DMS 273 treated with DMSO at 0.1 percent for 48 hours (cell line): ENCODE measurements around the gene DSCAML1.
"Not testable (repeated sequence)": the region's sequence is repeated elsewhere in the genome, so short reads cannot be mapped to it uniquely, and the experiment has no call there.

Source experiments
- DNase-seq: peaks from one replicate; lab custom pipeline; 2025; lab: John Stamatoyannopoulos, UW

DSCAML1 gene

DNA sequence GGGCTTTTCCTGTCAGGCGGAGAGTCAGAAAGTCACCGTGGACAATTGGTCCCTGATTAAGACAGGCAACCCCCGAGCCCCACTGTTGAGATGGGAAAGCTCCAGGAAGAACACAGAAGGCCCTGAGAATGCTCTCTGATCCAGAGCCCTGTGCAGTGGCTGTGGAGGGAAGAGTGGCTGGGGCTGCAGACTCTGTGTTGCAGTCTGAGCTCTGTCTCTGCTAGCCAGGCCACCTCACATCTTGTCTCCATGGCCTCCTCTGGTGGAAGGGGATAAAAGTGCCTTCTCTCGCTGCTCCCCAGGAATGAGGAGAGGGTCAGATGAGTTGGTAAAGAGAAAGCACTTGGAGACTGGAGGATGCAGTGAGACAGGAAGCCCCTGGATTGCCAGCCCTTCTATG is 328.1 kb downstream of the DSCAML1 start:
- no peak for DNase-seq

DNA sequence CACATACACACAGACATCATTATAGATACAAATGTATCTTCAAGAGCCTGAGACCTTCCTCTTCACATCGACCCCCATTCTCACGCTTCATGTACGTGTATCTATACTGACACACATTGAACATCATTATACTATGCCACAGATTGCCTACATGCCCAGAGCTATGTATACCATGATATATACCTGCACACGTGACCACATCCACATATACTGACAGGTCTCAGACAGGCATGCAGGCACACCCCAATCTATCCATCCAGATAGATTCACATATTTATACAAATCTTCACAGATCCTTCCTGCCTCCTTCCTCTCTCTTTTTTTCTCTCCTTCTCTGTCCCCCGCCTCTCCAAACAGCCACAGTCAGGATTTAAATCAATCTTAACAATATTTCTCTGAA is 329.2 kb downstream of the DSCAML1 start:
- no peak for DNase-seq

DNA sequence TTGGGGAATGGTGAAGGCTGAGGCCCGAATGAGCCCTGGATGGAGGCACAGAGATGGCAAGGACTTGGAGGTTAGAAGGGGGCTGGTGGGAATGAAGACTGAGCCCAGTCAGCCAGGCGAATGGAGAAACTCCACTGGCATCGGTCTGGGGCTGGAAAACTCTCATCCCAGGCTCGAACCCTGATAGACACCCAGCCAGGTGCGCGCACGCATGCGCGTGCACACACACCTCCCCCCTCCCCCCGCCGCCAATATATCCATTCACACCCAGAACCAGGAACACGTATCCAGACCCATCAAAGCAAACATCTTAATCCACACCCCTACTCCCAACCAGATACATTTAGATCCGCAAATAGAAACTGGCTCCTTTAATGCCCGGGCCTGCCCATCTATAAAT is 330.1 kb downstream of the DSCAML1 start:
- DNase-seq, result no peak

- no peak for DNase-seq
These were observed 331.6 kb downstream of the DSCAML1 start for GRCh38 chr11:117465236-117465997.

GRCh38 chr11:117464778-117465177 is 332.2 kb downstream of the DSCAML1 start:
- no peak for DNase-seq

- no peak for DNase-seq
These were observed 334.2 kb downstream of the DSCAML1 start for GRCh38 chr11:117462864-117463247.

DNA sequence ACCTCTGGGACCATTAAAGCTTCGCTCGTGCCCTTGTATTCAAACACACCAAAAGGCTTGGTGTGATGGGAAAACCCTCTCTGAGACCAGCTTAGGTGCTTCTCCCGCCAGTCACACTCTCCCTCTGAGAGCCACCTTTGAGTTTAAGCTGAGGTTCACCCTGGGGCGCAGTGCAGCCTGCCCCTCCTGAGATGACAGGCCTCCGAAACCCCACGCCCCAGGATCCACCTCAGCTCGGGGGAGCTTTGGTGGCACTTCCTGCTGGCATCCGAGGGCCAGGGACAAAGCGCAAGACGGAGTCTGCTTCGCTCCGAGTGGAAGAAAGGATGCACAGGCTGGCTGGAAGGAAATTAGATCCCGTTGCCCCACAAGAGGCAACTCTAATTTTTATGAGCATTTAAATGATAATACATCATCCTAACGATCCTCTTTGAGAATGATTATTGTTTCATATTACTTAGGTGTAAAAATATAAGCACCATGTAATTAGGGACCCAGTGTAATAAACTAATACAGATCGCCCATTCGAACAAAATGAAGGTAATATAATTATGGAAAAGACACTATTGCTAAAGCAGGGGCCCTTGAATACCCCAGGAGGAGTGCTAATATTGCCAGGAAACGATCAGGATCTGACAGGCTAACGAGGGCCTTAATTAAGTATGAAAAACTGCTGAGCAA is 334.7 kb downstream of the DSCAML1 start:
- DNase-seq, result no peak

DNA sequence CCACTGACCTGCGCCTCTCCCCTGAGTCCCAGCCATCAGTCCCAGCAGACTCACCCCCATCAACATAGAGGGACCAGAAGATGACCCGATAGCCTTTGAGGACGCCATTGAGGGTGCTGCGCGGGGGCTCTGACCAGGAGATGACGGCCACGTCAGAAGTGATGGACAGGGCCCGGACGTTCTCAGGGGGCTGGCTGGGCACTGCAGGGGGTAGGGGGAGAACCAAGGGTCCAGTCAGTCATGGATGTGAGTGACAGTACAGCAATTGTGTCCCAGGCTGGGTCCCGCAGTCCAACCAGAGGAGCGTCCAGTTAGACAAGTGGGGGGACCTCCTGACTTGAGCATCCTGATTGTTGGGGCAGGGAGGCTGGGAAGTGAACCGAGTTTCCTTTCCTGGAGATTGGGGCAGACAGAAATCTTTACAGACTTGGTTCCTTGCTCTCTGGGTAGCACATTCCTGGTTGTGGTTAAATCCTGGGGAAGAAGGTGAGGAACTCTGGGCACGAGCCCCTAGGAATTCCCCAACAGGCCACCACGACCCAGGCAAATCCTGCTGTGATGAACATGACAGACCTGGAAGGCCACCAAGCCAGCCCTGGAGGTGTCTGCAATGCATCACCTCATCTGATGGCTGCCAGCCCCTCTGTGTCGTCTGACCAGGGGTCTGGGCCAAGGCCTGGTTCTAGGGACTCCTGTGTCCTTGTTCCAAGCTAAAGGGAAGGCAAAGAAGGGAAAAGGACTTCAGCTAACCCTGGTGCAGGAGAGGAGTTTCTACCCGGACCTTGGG is 335.4 kb downstream of the DSCAML1 start:
- DNase-seq, result no peak

GRCh38 chr11:117459979-117460300 is 337.1 kb downstream of the DSCAML1 start:
- no peak for DNase-seq

GRCh38 chr11:117459123-117459978 is 337.7 kb downstream of the DSCAML1 start:
- DNase-seq, result no peak

DNA sequence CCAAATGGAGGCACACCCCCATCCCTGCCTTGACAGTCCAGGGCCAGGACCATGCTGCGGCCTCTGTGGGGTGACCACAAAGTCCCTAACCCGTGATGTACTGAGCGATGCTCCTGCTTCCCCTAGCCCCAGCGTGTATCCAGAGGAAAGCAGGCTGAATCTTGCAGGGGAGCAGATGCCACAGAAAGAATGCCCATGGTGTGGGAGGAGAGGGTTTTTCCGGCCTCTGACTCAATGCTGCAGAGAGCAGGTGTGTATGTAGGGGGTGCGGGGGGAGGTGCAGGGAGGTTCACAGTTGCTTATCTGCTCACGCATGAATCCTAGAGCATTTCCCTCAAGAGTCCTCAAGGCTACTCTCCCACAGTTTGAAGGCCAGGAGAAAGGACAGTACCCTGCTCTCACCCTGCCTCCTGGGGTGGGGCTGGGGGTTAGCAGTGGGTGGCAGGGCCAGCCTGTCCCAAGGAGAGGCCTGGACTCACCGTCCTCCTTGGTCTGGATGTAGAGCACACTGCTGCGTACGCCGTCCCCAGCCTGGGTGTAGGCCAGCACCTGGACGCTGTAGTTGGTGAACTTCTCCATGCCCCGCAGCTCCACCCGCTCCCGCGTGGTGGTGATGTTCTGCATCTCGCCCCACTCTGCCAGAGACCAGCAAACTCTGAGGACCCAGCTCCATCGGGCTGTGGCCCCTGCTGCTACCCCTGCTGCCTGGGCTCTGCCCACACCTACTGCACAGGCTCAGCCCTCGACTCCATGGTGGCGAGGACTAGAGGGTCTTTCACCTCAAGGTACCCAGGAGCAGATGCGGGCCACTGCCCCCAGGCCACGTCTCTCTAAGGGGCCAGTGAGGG is 338.5 kb downstream of the DSCAML1 start:
- DNase-seq, result no peak

- DNase-seq, result no peak
These were observed 339.2 kb downstream of the DSCAML1 start for GRCh38 chr11:117457835-117458234.

- DNase-seq, result no peak
These were observed 339.8 kb downstream of the DSCAML1 start for GRCh38 chr11:117457031-117457785.

DNA sequence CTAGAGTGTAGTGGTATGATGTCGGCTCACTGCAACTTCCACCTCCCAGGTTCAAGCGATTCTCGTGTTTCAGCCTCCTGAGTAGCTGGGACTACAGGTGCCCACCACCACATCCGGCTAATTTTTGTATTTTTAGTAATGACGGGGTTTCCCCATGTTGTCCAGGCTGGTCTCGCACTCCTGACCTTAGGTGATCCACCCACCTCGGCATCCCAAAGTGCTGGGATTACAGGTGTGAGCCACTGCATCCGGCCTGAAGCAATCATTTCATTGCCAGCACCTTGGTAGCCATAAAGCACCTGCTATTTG is 340.3 kb downstream of the DSCAML1 start:
- DNase-seq, result not testable (repeated sequence)

DNA sequence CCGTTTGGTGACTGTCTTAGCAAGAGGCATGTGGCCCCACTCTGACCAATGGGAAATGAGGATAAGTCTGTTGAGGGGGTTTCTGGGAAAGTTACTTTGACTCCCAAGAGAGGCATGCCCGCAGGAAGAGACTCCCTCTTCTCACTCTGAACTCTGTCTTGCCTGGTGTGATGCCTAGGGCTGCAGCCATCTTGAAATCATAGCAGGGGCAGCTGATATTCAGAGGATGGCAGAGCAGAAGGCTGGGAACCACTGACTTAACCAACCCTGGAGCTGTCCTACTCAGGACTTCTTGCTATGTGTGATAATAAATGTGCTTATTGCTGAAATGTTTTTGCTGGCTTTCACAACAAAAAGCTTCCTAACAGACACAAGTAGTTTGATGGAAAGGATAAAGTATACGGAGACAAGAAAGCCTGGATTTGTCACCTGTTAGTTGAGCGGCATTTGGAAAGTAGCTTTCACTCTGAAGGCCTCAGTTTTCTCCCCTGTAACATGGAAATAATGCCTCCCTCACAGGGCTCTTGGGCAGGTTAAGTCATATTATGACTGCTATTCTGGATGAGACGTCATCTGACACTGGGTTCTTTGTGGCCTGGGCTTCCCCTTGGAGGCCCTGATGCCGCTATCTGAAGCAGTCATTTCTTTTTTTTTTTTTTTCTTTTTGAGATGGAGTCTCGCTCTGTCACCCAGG is 340.8 kb downstream of the DSCAML1 start:
- no peak for DNase-seq

DNA sequence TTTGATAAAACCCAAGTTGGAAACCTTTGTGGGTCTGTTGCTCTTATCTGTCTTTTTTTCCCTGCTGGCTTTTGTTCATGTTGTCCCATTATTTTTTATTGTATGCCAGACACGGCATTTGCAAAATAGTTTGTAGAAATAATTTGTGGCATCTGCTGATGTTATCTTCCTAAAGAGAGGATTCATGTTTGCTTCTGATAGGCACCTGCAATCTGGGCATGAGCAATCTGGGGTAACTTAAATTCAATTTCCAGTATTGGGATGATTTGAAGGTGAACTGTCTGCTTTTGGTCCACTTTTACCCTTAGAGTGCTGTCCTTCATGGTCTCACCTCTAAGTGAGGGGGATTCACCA is 342.5 kb downstream of the DSCAML1 start:
- no peak for DNase-seq

GRCh38 chr11:117453886-117454563 is 343.0 kb downstream of the DSCAML1 start:
- DNase-seq, result no peak

- peak; percentile 8 for DNase-seq
These were observed 347.8 kb downstream of the DSCAML1 start for GRCh38 chr11:117449111-117449693.
